Spleen (tissue), 11 donors: ENCODE results near the gene TTC3. TPM values are rescaled to one million over a fixed set of nuclear protein-coding genes. Genes with fewer than 3 reads are reported as not detected.

Experiments used
- DNase-seq: peaks from one replicate; pipeline ENCODE4 v3.0.0-alpha.2; 2020
- H3K27ac ChIP-seq, 8 donors: fragments of 200-600 bp; sonication (generic) in 7 of 8; 1 replicate in 4 of 8; 2 replicates in 4 of 8; pipeline versions ENCODE4 v1.5.0 to v1.8.0; 2016 to 2021; ENCODE audit warnings: inconsistent platforms in 4 of 8, mild to moderate bottlenecking in 4 of 8, moderate library complexity in 1 of 8
- H3K27me3 ChIP-seq, 7 donors: fragments of 200-600 bp; sonication (generic) in 6 of 7; replicated peaks in 1 of 7; 1 replicate in 4 of 7; 2 replicates in 3 of 7; pipeline versions ENCODE4 v1.5.0 to v1.8.0; 2016 to 2021; ENCODE audit warnings: inconsistent platforms in 3 of 7, mild to moderate bottlenecking in 1 of 7
- H3K36me3 ChIP-seq, 6 donors: fragments of 200-600 bp; sonication (generic) in 5 of 6; 1 replicate in 4 of 6; 2 replicates in 2 of 6; pipeline versions ENCODE4 v1.5.0 to v1.8.0; 2016 to 2021; ENCODE audit warnings: inconsistent platforms in 2 of 6
- H3K4me1 ChIP-seq, 6 donors: fragments of 200-600 bp; sonication (generic) in 5 of 6; 1 replicate in 3 of 6; 2 replicates in 3 of 6; pipeline versions ENCODE4 v1.5.0 to v1.8.0; 2016 to 2021; ENCODE audit warnings: inconsistent platforms in 3 of 6
- H3K4me3 ChIP-seq, 8 donors: fragments of 200-600 bp; sonication (generic) in 7 of 8; 1 replicate in 4 of 8; 2 replicates in 4 of 8; pipeline versions ENCODE4 v1.5.0 to v1.8.0; 2016 to 2021; ENCODE audit warnings: inconsistent platforms in 4 of 8, mild to moderate bottlenecking in 4 of 8, moderate library complexity in 2 of 8
- H3K9me3 ChIP-seq, 8 donors: fragments of 200-600 bp; sonication (generic) in 7 of 8; 1 replicate in 4 of 8; 2 replicates in 4 of 8; pipeline versions ENCODE4 v1.5.0 to v1.8.0; 2016 to 2021; ENCODE audit warnings: inconsistent platforms in 4 of 8
- POLR2A ChIP-seq, 3 donors: fragments of 450-650 bp; IDR thresholded peaks; one replicate each; pipeline ENCODE4 v1.5.1; 2017; ENCODE audit warnings: antibody characterized with exemption in 3 of 3, mild to moderate bottlenecking in 1 of 3
- POLR2AphosphoS5 ChIP-seq, 3 donors: sonication (generic); formaldehyde crosslinking; IDR thresholded peaks; one replicate each; pipeline ENCODE4 v1.5.1; 2017; ENCODE audit warnings: antibody characterized with exemption in 3 of 3
- WGBS, 5 donors: extraction: QIAGEN DNeasy Blood & Tissue Kit in 3 of 5; methylation state at CpG; one replicate each; pipeline versions ENCODE4 v1.1.5 to v1.1.7; 2013 to 2018; 5-methylcytosine and 5-hydroxymethylcytosine counted together
- intact Hi-C: fragments of 100-400 bp; cut with DNase I; formaldehyde crosslinking; loops from one replicate; pipeline ENCODE4 v1.15.0; 2023; ENCODE audit warnings: low total_unique reads
- polyA plus RNA-seq, 3 donors: library from polyadenylated mRNA; stranded (reverse); fragments of 200-250 nt; gene quantifications; one replicate each; pipeline ENCODE4 v1.2.1, GENCODE V29; 2013
- total RNA-seq, 7 donors: library from RNA; depleted of rRNA in 3 of 7; stranded (reverse); fragments of >200 nt in 3 of 7; fragmentation: NEBNext Ultra II Directional in 4 of 7; extraction: Animal tissue kit (Norgen Biotek cat#: 25700) in 4 of 7; gene quantifications; one replicate each; pipeline versions ENCODE4 v1.1.0 to v1.2.1, GENCODE V29; 2016 to 2021
- TF ChIP-seq, protein P1 (sequence below), 11 experiments: fragments of 200-600 bp in 7 of 11; fragments of 450-650 bp in 4 of 11; sonication (generic) in 4 of 11; IDR thresholded peaks in 8 of 11; conservative IDR thresholded peaks in 3 of 11; 1 replicate in 7 of 11; 2 replicates in 4 of 11; pipeline versions ENCODE4 v1.4.0 to v1.8.0; 2016 to 2021; ENCODE audit warnings: antibody characterized with exemption in 11 of 11, inconsistent platforms in 4 of 11, mild to moderate bottlenecking in 1 of 11
- donor health status: healthy with polysubstance abuse.
- donor health status: DM: no; HTN: no; CAD: no; lungs with moderate emphysema.
- donor health status: DM: no; HTN: no; CAD: no.
- donor health status: Bipolar disorder and iron deficiency.
- donor health status: healthy.
- donor health status: DM: no; HTN: no; CAD: no.
- donor health status: DM: yes; HTN: yes; CAD: no.

The TTC3 gene
- total and polyA plus RNA-seq, 10 donors, result 16.0 to 143 (median 80.7) TPM

- Histone ChIP-seq H3K27ac (no peak overlapping the region), H3K36me3 (peaks cover 0 to 100% (median 35%) of the 10 kb centered on the region in 6 donors), H3K4me1 (no peaks in the 10 kb centered on the region), H3K9me3 (no peaks in the 10 kb centered on the region), H3K4me3 (no peak overlapping the region), H3K27me3 (no peaks in the 10 kb centered on the region)
- intact Hi-C loops, result no loop called here
- no peak for DNase-seq
- TF ChIP-seq, protein P1, sequence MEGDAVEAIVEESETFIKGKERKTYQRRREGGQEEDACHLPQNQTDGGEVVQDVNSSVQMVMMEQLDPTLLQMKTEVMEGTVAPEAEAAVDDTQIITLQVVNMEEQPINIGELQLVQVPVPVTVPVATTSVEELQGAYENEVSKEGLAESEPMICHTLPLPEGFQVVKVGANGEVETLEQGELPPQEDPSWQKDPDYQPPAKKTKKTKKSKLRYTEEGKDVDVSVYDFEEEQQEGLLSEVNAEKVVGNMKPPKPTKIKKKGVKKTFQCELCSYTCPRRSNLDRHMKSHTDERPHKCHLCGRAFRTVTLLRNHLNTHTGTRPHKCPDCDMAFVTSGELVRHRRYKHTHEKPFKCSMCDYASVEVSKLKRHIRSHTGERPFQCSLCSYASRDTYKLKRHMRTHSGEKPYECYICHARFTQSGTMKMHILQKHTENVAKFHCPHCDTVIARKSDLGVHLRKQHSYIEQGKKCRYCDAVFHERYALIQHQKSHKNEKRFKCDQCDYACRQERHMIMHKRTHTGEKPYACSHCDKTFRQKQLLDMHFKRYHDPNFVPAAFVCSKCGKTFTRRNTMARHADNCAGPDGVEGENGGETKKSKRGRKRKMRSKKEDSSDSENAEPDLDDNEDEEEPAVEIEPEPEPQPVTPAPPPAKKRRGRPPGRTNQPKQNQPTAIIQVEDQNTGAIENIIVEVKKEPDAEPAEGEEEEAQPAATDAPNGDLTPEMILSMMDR (IDR thresholded peaks at IDR 0.05 in 8 of 11, conservative IDR thresholded peaks at IDR 0.05 in 3 of 11), result no peak
- TF ChIP-seq POLR2AphosphoS5 (IDR thresholded peaks at IDR 0.05) (no peak), POLR2A (IDR thresholded peaks at IDR 0.05) (no peak)
Observed at GRCh38 chr21:37093977-37094376, 20.9 kb downstream of the TTC3 start.

GRCh38 chr21:37095821-37096220 lies 22.8 kb downstream of the TTC3 start:
- Histone ChIP-seq H3K36me3 (peaks cover 2 to 100% (median 36%) of the 10 kb centered on the region in 6 donors), H3K4me3 (no peak overlapping the region), H3K4me1 (no peaks in the 10 kb centered on the region), H3K27ac (no peak overlapping the region), H3K9me3 (no peaks in the 10 kb centered on the region), H3K27me3 (no peaks in the 10 kb centered on the region)
- TF ChIP-seq, protein P1 (IDR thresholded peaks at IDR 0.05 in 8 of 11, conservative IDR thresholded peaks at IDR 0.05 in 3 of 11), result no peak
- TF ChIP-seq POLR2AphosphoS5 (IDR thresholded peaks at IDR 0.05) (no peak), POLR2A (IDR thresholded peaks at IDR 0.05) (no peak)
- intact Hi-C loops, result no loop called here
- 91 to 96% (median 92%) methylated on average over 4 of the region's 4 CpGs for WGBS, 5 donors
- DNase-seq, result no peak

GRCh38 chr21:37098751-37099150 lies 25.7 kb downstream of the TTC3 start:
- Histone ChIP-seq H3K4me3 (no peak overlapping the region), H3K36me3 (peaks cover 2 to 71% (median 32%) of the 10 kb centered on the region in 6 donors), H3K27me3 (no peaks in the 10 kb centered on the region), H3K9me3 (no peaks in the 10 kb centered on the region), H3K4me1 (no peaks in the 10 kb centered on the region), H3K27ac (no peak overlapping the region)
- TF ChIP-seq POLR2A (IDR thresholded peaks at IDR 0.05) (no peak), POLR2AphosphoS5 (IDR thresholded peaks at IDR 0.05) (no peak)
- TF ChIP-seq, protein P1 (IDR thresholded peaks at IDR 0.05 in 8 of 11, conservative IDR thresholded peaks at IDR 0.05 in 3 of 11), result no peak
- intact Hi-C loops, result no loop called here
- 74 to 96% (median 91%) methylated on average over 2 of the region's 2 CpGs for WGBS, 5 donors
- no peak for DNase-seq

GRCh38 chr21:37100316-37100715 lies 27.3 kb downstream of the TTC3 start:
- no peak overlapping the region for H3K27ac ChIP-seq
- DNase-seq, result no peak
- TF ChIP-seq POLR2A (IDR thresholded peaks at IDR 0.05) (no peak), POLR2AphosphoS5 (IDR thresholded peaks at IDR 0.05) (no peak)
- TF ChIP-seq, protein P1 (IDR thresholded peaks at IDR 0.05 in 8 of 11, conservative IDR thresholded peaks at IDR 0.05 in 3 of 11), result no peak
- intact Hi-C loops, result no loop called here
- H3K4me1 ChIP-seq, result no peaks in the 10 kb centered on the region
- H3K36me3 ChIP-seq, result peaks cover 2 to 55% (median 28%) of the 10 kb centered on the region in 6 donors
- 77 to 96% (median 87%) methylated on average over 6 of the region's 6 CpGs for WGBS, 5 donors
- H3K27me3 ChIP-seq, result no peaks in the 10 kb centered on the region
- no peaks in the 10 kb centered on the region for H3K9me3 ChIP-seq
- no peak overlapping the region for H3K4me3 ChIP-seq
